ENCODE data around the gene KLK7.

- no peak for TF ChIP-seq ATF2 (CRISPR knock-in tag; IDR thresholded peaks at IDR 0.05; ENCODE audit: borderline replicate concordance, low read depth)
- TF ChIP-seq, protein P1, sequence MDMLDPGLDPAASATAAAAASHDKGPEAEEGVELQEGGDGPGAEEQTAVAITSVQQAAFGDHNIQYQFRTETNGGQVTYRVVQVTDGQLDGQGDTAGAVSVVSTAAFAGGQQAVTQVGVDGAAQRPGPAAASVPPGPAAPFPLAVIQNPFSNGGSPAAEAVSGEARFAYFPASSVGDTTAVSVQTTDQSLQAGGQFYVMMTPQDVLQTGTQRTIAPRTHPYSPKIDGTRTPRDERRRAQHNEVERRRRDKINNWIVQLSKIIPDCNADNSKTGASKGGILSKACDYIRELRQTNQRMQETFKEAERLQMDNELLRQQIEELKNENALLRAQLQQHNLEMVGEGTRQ (CRISPR knock-in tag; IDR thresholded peaks at IDR 0.05), result no peak
Measured at GRCh38 chr19:50974702-50975556, 8.8 kb downstream of the KLK7 start.

All from WTC11 (cell line).